GM19324 (cell line): Measurements from ENCODE around the gene VAV1.
A peak's percentile ranks its signal among the peaks of the same experiment; 100 is the strongest.
"Not testable (repeated sequence)": the region's sequence is repeated elsewhere in the genome, so short reads cannot be mapped to it uniquely, and the experiment has no call there.

ENCODE experiments used
- ATAC-seq: cut with Tn5 transposase; IDR thresholded peaks from one replicate; pipeline ENCODE4 v1.9.1; 2021; ENCODE audit warnings: mild to moderate bottlenecking, moderate library complexity; ENCODE audit not compliant: unreplicated experiment, low FRiP score

VAV1 gene

DNA sequence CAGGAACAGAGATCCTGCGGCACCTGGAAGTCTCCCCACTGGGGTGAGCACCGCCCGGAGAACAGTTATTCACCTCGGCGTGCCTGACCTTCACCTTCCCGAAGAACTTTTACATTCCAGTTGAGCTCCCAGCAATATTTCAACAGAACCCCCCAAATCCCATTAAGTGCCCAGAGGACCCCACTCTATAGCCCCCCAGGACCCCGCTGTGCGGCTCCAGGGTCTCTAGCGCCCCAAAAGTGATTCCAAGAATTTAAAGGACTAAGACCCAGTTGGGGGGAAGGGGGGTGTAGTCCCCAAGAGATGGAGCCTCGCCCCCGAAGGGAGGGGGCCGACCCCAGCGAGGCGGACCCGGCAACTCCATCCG is 35.6 kb upstream of the VAV1 start:
- ATAC-seq, result no peak

DNA sequence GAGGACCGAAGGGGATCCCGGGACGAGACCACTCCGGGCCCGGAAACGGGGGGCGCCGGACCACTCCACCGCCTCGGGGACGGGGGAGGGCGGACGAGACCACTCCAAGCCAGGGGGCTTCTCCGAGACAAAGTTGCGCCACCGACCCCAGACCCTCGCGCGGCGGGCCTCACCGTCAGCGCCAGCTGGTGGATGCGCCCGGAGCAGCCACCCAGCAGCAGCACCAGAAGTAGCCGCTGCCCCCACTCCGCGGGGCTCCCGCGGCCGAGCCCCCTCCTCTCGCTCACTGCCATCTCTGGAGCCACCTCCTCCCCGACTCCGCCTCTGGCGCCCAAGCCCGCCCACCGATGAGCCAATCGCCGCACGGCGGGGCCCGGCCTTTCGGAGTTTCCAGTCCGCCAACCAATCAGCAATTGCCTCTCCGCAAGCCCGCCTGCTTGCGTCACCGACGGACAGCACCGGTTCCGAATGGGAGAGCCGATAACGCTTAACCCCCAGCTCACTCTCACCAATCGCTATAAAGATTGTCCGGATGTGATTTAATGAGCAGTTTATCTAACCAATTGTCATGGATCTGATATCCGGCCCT is 35.1 kb upstream of the VAV1 start, which contains the start of gene GPR108:
Gene GPR108, minus strand, starts transcription at position 297 of the 589 bp plus-strand sequence. Its CDS starts 4 bp downstream, at position 293.
- peak; percentile 75 for ATAC-seq

DNA sequence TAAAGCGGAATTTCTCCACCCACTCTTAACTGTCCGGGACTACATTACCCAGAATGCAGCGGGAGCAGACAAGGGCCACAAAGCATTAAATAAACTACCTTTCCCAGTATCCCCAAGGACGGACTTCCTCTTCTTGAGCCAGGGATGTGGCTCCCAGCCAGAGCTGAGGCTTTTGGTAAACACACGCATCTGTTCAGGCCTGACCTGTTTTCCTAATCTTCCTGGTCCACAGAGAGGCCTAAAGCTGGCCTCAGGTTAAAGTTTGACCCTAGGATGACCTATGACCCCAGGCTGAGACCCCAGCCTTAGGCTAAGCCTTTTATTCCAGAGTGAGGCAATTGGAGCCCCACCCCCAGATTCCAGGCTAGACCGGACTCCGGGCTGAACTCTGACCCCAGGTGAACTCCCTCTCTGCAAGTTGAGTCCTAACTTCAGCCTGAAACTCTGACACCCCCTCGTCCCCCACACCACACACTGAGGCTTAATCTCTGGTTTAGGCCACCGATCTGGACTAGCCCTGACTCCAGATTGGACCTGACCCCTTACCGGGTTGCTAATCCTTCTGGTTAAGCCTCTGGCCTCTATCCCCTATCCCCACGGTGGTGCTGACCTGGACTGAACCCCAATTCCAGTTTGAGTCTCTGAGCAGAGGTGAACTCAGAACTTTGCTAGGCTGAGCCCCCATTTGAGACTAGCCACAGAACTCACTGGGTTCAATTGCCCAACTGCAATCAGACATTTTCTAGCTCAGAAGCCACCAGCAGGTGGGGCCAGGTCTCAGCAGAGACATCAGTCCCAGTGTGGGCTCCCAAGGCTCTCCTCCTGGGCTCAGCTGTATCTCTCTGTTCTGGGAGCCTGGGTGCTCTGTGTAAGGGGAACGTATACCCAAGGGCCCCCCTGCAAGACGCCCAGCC is 34.4 kb upstream of the VAV1 start:
- no peak for ATAC-seq

DNA sequence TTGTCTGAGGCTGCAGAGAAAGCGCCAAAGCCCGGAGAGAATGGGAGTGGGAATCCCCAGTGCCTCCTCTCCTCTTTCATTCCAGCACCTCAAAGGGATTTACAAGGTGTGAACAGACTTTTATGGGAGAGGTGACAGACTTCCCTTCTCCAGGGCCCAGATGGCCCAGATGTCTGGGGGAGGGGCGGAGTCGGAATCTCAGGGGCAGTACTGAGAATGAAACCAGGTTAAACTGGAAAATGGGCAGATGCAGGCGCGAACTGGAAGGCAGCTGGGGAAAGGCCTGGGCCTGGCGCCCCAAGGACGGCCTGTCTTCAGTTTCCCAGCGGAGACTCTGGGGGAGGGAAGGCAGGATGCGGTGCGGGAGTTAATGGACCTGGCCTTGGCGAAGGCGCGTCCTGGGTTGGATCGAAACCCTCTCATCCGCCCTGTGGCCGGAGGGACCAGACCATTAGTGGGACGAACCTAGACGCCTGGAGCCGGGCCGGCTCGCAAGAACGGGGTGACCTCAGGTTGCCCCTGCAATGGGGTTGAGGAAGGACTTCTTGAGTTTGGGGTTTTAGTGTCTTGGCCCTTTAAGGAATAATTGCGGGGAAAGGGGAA is 33.6 kb upstream of the VAV1 start:
- no peak for ATAC-seq

DNA sequence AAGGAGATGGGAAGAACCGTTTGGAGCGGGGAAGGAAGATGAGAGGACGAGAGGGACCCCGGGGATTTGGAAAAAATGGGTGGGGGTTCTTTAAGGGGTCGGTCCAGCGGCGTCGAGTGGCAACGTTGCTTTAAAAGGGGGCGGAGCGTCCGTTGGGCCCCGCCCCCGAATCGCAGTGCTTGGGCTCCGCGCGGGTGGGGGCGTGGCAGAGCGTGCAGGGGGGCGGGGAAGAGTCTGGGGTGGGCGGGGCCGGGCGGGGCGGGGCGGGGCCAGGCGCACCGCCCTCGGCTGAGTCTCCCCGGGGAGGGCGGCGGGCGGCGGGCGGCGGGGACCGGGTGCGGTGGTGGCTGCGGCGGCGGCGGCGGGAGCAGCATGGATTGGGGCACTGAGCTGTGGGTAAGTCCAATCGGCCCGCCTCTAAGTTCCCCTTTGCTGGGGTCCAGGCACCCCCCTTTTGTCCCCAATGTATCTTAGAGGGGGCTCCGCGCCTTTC is 33.1 kb upstream of the VAV1 start, which contains the start of gene TRIP10:
Gene TRIP10, plus strand, starts transcription at position 291 of the 493 bp plus-strand sequence. Its CDS starts 82 bp downstream, at position 373.
- ATAC-seq, result no peak

DNA sequence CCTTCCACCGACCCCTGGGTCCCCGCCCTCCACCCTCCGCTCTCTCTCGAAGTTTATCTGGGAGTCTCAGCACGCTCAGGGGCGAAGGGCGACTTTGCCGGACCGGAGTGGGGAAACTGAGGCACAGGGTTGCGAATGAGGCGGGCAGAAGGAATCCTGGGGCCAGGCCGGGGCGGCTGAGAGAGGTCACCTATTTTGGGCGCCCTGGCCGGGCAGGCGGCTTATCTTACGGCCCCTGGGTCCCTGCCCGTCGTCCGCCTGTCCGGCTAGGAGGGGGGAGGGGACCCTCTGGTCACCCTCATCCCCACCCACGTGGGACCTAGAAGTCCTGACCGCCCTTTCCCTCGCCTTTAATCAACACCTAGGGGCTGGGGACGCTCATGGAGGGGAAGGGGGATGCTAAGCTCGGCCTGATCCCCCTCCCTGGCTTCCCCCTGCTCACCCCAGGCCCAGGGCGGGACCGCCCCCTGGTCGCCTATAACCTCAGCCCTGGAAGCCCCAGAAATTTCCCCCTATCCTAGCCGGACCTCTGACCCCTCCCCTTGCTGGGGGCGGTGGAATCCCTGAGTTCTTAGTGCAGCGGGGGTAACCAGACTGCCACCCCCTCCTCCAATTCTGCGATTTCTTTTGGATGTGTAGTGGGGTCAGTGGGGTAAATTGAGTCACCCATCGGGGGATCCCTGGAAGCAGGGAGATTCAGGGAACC is 32.5 kb upstream of the VAV1 start:
- ATAC-seq, result no peak

DNA sequence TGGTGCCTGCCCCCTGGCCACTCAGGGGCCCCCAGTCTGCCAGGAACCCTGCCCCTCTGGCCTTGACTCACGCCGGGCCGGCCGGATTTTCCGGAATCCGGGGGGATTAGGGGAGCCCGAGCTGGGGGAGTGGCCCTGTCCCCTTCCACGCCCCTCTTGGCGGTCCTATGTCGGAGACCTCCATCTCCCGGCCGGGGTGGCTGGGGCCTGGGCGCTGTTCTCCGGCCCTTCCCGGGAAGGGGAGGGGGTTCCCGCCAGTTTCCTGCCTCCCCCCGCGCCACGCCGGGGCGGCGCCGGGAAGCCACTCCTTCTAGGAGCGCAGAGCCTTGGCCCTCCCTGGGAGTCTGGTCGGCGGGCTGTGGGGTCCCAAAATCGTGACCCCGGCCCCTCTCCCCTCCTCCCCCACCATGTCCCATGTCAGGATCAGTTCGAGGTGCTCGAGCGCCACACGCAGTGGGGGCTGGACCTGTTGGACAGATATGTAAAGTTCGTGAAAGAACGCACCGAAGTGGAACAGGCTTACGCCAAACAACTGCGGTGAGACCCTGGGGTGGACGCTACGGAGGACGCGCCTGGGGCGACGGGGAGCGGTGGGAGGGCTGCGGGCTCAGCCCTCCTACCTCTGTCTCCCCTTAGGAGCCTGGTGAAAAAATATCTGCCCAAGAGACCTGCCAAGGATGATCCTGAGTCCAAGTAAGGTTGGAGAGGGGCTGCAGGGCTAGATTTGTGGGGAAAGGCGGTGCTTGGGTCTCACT is 31.7 kb upstream of the VAV1 start:
- no peak for ATAC-seq

DNA sequence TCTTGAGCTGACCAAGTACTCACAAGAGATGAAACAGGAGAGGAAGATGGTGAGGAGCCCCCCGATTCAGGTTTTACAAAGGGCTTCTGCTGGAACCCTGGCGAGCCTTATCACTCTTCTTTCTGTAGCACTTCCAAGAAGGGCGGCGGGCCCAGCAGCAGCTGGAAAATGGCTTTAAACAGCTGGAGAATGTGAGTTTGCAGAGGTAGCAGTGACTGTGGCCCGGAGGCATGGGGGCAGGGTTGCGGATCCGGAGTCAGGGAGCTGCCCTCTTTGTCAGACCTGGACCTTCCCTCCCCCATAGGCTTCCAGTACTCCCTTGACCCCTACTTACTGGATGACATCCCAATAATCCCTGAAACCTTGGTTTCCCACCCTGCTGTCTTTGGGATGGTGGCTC is 29.4 kb upstream of the VAV1 start:
- no peak for ATAC-seq

DNA sequence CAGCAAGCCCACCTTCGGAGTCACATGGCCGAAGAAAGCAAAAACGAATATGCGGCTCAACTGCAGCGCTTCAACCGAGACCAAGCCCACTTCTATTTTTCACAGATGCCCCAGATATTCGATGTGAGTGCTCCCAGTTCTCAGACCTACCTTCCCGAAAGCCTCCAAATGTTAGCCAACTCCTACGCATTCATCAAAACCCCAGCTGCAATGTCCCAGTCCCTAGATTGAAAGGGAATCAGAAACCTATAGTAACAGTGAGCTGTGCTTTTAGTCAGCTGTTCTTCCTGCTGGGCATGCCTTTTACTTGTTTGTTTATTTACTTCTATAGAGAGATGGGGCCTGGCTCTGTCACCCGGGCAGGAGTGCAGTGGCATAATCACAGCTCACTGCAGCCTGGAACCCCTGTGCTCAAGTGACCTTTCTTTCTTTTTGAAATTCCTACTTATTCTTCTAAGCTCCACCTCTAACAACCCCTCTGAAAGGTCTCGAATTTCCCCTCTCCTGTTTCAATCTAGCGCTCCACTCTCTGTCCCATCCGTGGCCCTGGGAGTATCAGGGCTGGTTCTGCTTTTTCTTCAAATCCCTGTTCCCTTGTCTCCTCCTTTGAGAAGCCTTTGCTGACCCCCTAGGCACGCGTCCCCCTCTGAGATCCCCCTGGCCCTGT is 28.7 kb upstream of the VAV1 start:
- ATAC-seq, result no peak

DNA sequence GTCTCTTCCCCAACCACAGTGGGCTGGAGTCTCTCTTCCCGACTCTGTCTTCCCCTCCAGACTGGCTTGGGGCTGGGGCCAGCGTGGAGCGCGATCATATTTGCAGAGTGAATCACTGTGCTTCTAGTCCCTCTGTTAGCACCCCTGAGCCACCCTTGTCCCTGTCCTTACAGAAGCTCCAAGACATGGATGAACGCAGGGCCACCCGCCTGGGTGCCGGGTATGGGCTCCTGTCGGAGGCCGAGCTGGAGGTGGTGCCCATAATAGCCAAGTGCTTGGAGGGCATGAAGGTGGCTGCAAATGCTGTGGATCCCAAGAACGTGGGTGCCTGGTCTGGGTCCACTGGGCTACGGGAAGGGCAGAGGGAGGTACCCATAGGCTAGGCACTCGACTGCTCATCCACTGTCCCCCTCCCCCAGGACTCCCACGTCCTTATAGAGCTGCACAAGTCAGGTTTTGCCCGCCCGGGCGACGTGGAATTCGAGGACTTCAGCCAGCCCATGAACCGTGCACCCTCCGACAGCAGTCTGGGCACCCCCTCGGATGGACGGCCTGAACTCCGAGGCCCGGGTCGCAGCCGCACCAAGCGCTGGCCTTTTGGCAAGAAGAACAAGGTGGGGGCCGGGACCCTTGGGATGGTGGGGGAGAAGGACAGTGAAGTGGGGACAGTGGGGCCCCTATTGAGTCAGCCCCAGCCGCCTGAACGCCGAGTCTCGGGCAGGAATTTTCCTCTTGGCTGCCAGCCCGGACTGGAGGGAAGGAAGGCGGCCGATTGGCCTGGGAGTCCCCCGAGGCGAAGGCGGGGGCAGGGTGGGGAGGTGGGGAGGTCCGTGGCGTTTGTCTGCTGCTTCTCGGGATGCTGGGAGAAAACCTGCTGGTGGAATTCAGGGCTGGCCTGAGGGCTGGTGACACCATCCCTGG is 27.9 kb upstream of the VAV1 start:
- ATAC-seq, result no peak

DNA sequence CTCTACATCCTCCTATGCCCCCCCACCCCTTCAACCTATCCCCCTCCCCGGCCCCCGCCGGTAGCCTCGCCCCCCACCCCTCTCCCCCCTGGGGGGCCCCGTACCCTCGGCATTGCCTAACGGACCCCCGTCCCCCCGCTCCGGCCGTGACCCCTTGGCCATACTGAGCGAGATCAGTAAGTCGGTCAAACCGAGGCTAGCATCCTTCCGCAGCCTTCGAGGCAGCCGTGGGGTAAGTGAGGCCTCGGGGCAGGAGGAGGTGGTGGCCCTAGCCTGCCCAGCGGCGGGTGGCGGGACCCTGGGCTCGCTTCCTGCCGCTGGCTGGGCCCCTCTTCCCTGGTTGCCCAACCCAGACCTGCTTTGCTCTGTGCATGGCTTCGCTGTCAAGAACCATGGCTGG is 26.5 kb upstream of the VAV1 start:
- no peak for ATAC-seq

DNA sequence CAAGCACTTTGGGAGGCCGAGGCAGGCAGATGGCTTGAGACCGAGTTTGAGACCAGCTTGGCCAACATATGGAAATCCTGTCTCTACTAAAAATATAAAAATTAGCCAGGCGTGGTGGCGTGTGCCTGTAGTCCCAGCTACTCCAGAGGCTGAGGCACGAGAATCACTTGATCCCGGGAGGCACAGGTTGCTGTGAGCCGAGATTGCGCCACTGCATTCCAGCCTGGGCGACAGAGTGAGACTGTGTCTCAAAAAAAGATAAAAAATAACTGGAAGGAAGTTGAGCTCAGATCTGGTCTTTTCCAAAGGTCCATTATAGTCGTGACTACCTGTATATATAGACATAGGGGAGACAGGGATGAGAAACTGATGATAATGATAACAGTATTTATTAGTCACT is 24.0 kb upstream of the VAV1 start:
- ATAC-seq, result not testable (repeated sequence)

DNA sequence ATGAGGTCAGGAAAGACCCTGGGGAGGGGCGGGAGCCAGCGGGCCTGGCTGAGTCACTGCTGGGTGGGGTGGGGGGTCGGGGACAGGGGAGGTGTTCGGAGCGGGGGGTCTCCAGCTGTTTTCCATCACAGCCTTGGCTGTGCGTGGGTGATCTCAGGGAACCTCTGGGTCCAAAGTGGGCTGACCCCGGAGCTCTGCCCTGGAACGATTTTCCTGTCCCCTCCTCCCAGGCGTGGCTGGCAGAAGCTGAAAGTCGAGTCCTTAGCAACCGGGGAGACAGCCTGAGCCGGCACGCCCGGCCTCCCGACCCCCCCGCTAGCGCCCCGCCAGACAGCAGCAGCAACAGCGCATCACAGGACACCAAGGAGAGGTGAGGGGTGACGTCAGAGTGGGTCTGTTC is 22.4 kb upstream of the VAV1 start:
- ATAC-seq, result no peak

DNA sequence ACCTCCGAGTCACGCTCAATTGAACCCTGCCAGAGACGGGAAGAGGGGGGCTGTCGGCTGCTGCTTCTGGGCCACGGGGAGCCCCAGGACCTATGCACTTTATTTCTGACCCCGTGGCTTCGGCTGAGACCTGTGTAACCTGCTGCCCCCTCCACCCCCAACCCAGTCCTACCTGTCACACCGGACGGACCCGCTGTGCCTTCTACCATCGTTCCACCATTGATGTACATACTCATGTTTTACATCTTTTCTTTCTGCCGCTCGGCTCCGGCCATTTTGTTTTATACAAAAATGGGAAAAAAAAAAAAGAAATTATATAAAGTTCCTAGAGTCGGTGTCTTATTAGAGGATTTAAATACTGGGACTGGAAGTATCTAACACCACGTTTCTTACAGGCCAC is 21.3 kb upstream of the VAV1 start:
- ATAC-seq, result no peak

DNA sequence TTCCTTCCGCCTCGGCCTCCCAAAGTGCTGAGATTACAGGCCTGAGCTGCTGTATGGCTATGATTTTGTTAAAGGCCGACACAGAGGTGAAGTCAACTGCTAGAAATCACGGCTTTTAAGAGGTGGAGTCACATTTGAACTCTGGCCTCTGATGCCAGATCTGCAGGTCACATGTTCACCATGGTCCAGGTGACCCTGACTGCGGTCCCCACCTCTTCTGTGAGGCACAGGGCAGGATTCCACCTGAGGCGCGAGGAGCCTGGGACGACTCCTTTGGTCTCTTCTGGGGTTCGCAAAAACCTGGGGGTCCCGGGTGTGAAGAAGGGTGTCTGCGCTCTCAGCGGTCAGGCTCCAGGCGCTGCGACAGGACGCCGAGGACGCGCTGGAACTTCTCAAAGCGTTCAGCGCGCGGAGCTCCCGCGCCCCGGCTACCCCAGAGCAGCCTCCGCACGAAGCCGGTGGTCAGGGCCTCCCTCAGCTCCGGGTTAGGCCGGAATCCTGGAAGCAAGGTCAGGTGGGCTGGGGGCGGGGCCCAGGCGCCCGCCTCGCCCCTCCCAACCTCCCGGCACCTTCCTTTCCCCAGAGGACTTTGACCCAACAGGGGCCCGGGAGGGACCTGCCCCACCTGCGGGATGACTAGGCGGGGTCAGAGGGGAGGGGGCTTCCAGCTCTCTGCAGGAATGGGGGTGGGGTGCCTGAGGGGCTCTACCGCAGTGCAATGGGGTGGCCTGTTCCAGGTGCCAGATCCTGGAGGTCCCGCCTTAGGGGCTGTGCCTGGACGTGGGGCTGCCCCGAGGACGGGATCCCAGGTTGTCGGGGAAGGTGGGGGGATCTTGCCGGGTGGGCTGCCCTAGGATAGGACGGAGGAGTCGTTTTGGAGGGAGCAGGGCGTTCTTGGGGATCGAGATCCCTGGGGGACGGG is 20.0 kb upstream of the VAV1 start:
- ATAC-seq, result no peak

DNA sequence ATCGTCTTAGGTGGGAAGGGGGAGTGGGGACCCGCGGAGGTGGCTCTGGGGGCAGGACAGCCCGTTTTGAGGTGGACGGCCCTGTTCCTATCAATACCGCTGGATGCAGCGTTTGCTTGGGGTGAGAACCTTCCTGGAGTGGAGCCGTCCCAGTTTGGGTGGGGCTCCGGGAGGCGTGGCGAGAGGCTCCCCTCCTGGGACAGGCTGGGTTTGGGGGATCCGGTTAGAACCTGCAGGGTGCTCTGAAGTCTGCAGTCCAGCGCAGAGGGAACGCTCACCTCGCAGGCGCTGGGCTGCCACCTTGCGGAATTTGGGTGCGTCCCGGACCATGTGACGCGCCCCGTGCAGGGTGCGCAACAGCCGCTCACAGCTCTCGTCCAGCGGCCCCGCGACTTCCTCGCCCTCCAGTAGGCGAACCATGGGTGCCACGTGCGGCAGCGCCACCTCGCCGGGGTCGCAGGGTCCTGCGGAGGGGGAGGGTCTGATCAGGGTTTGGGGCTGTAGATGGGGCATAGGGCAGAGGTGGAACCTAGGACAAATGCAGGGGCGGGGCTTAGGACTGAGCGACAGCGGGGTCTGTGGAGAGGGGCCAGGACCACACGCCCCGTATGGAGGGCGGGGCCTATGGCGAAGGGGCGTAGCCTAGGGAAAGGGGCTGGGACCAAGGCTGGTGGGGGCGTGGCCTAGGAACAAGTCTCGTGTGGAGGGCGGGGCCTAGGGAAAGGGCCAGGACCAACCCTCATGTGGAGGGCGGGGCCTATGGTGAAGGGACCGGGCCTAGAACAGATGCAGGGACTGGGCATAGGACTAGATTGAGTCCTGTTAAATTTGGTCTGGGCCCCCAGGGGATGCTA is 19.1 kb upstream of the VAV1 start:
- peak; percentile 76 for ATAC-seq
